ENCODE results near the gene PCDHA8. TPM values are rescaled to one million over a fixed set of nuclear protein-coding genes. Genes with fewer than 3 reads are reported as not detected.
"Not testable (repeated sequence)": the region's sequence is repeated elsewhere in the genome, so short reads cannot be mapped to it uniquely, and the experiment has no call there.

PCDHA8 gene
- total and polyA plus RNA-seq, 2 of the 8 experiments (the other 6 are each of a cell fraction or from before 2014, with no cell fraction given) = 0.14 to 0.52 TPM

DNA sequence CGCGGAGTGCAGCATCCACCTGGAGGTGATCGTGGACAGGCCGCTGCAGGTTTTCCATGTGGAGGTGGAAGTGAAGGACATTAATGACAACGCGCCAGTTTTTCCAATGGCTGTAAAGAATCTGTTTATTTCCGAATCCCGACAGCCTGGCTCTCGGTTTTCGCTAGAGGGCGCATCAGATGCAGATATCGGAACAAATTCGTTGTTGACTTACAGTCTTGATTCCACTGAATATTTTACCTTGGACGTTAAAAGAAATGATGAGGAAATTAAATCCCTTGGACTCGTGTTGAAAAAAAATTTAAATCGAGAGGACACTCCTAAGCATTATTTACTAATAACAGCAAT is 39.5 kb upstream of the PCDHA8 start (continued):
- TF ChIP-seq CBX8 (IDR thresholded peaks at IDR 0.05; ENCODE audit: borderline replicate concordance, low read depth, low read length) = no peak

DNA sequence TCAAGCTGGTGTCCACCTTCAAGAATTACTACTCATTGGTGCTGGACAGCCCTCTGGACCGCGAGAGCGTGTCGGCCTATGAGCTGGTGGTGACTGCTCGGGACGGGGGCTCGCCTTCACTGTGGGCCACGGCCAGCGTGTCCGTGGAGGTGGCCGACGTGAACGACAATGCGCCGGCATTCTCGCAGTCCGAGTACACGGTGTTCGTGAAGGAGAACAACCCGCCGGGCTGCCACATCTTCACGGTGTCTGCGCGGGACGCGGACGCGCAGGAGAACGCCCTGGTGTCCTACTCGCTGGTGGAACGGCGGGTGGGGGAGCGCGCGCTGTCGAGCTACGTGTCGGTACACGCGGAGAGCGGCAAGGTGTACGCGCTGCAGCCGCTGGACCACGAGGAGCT is 38.6 kb upstream of the PCDHA8 start:
- H4K5ac ChIP-seq (ENCODE audit: insufficient read length, low read depth, low read length); FAIRE-seq; H3K27ac ChIP-seq (ENCODE audit: low read depth, low read length); H2AK5ac ChIP-seq (ENCODE audit: low read depth, low read length); H2BK15ac ChIP-seq (ENCODE audit: low read length); DNase-seq (ENCODE audit: low read depth in 1 of 2, low spot score in 2 of 2); H3K56ac ChIP-seq (replicated peaks; ENCODE audit: insufficient read length, low read depth, low read length); H2BK5ac ChIP-seq (ENCODE audit: low read depth, low read length); H2BK120ac ChIP-seq (replicated peaks; ENCODE audit: low read depth, low read length); H3K14ac ChIP-seq (ENCODE audit: insufficient read length); H2BK20ac ChIP-seq (ENCODE audit: low read length); H2BK12ac ChIP-seq (ENCODE audit: low read depth, low read length); H3K4ac ChIP-seq (replicated peaks; ENCODE audit: insufficient read length, low read depth, low read length); H3K4me2 ChIP-seq (ENCODE audit: insufficient read depth in 1 of 2, low read depth in 2 of 2, low read length in 2 of 2); POLR2A ChIA-PET (ENCODE audit: partially characterized antibody); H4K20me1 ChIP-seq (replicated peaks in 1 of 2; ENCODE audit: control insufficient read depth in 1 of 2, insufficient read depth in 2 of 2, low read length in 2 of 2); H3K23me2 ChIP-seq (ENCODE audit: low read depth, low read length); H3K27me3 ChIP-seq (replicated peaks in 1 of 4; ENCODE audit: control insufficient read depth in 3 of 4, extremely low read depth in 1 of 4, insufficient read depth in 3 of 4, low read length in 3 of 4); H4K91ac ChIP-seq (replicated peaks; ENCODE audit: insufficient read length, low read length); H3K79me1 ChIP-seq (ENCODE audit: low read depth, low read length); H2AFZ ChIP-seq (ENCODE audit: low read length); H3K9ac ChIP-seq (replicated peaks in 1 of 4; ENCODE audit: extremely low read depth in 1 of 4, low read depth in 3 of 4, low read length in 3 of 4); H4K8ac ChIP-seq (ENCODE audit: extremely low read depth, insufficient read depth, low read length); H3K4me1 ChIP-seq (replicated peaks in 1 of 4; ENCODE audit: control insufficient read depth in 3 of 4, insufficient read depth in 4 of 4, low read length in 3 of 4); H3K18ac ChIP-seq (ENCODE audit: extremely low read depth, low read length); H3K23ac ChIP-seq (ENCODE audit: insufficient read length); H3K79me2 ChIP-seq (ENCODE audit: control insufficient read depth in 1 of 2, insufficient read depth in 2 of 2, low read length in 2 of 2); H3K4me3 ChIP-seq (ENCODE audit: extremely low read depth in 1 of 4, insufficient read depth in 2 of 4, low read depth in 3 of 4, low read length in 4 of 4): not testable (repeated sequence)
- 98% methylated on average over 38 of the region's 45 CpGs; no CpG with 5 or more reads in 1 of the 2 experiments for WGBS, 2 experiments (ENCODE audit: extremely low coverage in 1 of 2, insufficient coverage in 1 of 2, insufficient read length in 1 of 2, insufficient replicate concordance in 2 of 2, low coverage in 1 of 2, low lambda C conversion rate in 2 of 2, missing lambda C conversion rate in 1 of 2)
- CTCF ChIA-PET (ENCODE audit: partially characterized antibody) = interaction anchor here (0.8 to 1.6 kb wide), 4 partner anchors 10 to 73 kb away, joined by 3 to 4 read pairs (median 3); no protein-coding TSS in a partner anchor
- H3K36me3 ChIP-seq (ENCODE audit: control insufficient read depth in 2 of 4, insufficient read depth in 4 of 4, low read length in 3 of 4) = peaks cover 0 to 16% (median 0%) of the 10 kb centered on the region in 4 experiments; a peak in 3 of 8 replicates
- H3K9me3 ChIP-seq (ENCODE audit: insufficient read depth in 2 of 2, low read depth in 1 of 2, low read length in 1 of 2) = peaks cover 0 to 21% of the 10 kb centered on the region in 2 experiments; a peak in 2 of 4 replicates
